Stimulated activated naive B cell treated with anti-CD40 and anti-IgM and Interleukin-4, amounts not matched to agents 10 μg/mL and 1 μg/mL and 100 μg/mL, for 72 hours (primary cell): ENCODE data around the gene SAT1.

Experiments
- ATAC-seq, 2 donors: fragments of 150-1000 bp; cut with Tn5 transposase; replicated peaks; 2 replicates each; pipeline ENCODE4 v1.10.0; 2021; ENCODE audit warnings: moderate library complexity in 1 of 2
- DNase-seq: peaks from one replicate; pipeline ENCODE4 v3.0.0; 2021
- H3K27ac Mint-ChIP-seq: one replicate; pipeline ENCODE4 v1.8.0; 2022; ENCODE audit warnings: mild to moderate bottlenecking, mixed read lengths
- H3K27me3 Mint-ChIP-seq, 2 donors: one replicate each; pipeline ENCODE4 v1.8.0; 2022; ENCODE audit warnings: mixed read lengths in 2 of 2
- H3K36me3 Mint-ChIP-seq, 2 donors: one replicate each; pipeline ENCODE4 v1.8.0; 2022; ENCODE audit warnings: mixed read lengths in 2 of 2, mild to moderate bottlenecking in 1 of 2
- H3K4me1 Mint-ChIP-seq, 2 donors: one replicate each; pipeline ENCODE4 v1.8.0; 2022; ENCODE audit warnings: mixed read lengths in 2 of 2, mild to moderate bottlenecking in 1 of 2
- H3K4me3 Mint-ChIP-seq, 2 donors: one replicate each; pipeline ENCODE4 v1.8.0; 2022; ENCODE audit warnings: mild to moderate bottlenecking in 2 of 2, mixed read lengths in 2 of 2, moderate library complexity in 1 of 2
- H3K9me3 Mint-ChIP-seq, 2 donors: one replicate each; pipeline ENCODE4 v1.8.0; 2022; ENCODE audit warnings: mixed read lengths in 2 of 2, mild to moderate bottlenecking in 1 of 2

SAT1 gene

GRCh38 chrX:23828881-23829280, 45.9 kb downstream of the SAT1 start:
- DNase-seq (no peak), ATAC-seq (no peak)
- H3K36me3 Mint-ChIP-seq, result peaks cover 0 to 4% of the 10 kb centered on the region in 2 donors
- no peaks in the 10 kb centered on the region for H3K9me3 Mint-ChIP-seq
- H3K4me3 Mint-ChIP-seq, result no peak overlapping the region
- no peaks in the 10 kb centered on the region for H3K27me3 Mint-ChIP-seq
- no peak overlapping the region for H3K27ac Mint-ChIP-seq
- H3K4me1 Mint-ChIP-seq, result no peaks in the 10 kb centered on the region

DNA sequence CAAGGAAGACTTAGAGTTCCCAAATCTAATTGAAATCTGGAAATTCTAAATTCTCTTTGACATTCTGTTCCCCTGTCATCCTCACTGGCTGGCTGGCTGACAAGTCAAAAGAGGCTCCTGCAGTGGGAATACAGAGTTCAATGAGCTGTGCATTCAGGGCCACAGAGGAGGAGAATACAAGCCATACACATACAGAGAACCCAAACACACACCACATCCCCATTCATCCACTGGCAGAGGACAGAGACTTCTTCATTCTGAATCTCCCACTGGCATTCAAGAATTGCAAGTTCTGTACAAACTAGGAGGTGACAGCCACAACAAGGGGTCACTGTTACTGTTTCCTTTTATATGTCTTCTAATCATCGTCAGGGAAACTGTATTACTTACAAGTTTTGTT, 49.7 kb downstream of the SAT1 start:
- no peak overlapping the region for H3K27ac Mint-ChIP-seq
- DNase-seq, result no peak
- ATAC-seq, result no peak
- H3K4me3 Mint-ChIP-seq, result no peak overlapping the region
- no peaks in the 10 kb centered on the region for H3K4me1 Mint-ChIP-seq
- H3K36me3 Mint-ChIP-seq, result peaks cover 0 to 4% of the 10 kb centered on the region in 2 donors
- H3K9me3 Mint-ChIP-seq, result no peaks in the 10 kb centered on the region
- H3K27me3 Mint-ChIP-seq, result no peaks in the 10 kb centered on the region
